HPDE6-E6E7 (cell line): ENCODE measurements around the gene CFD.
"Not testable (repeated sequence)": the region's sequence is repeated elsewhere in the genome, so short reads cannot be mapped to it uniquely, and the experiment has no call there.

Experiments used
- DNase-seq: peaks from one replicate; pipeline ENCODE4 v3.0.0; 2011; ENCODE audit warnings: missing footprints; ENCODE audit errors: extremely low spot score

The CFD gene

GRCh38 chr19:825897-826644 lies 33.4 kb upstream of the CFD start:
- no peak for DNase-seq

- DNase-seq, result no peak
These were observed 32.2 kb upstream of the CFD start for GRCh38 chr19:827314-827709.

- DNase-seq, result no peak
These were observed 31.6 kb upstream of the CFD start, which contains the start of gene AZU1 for GRCh38 chr19:827710-828321. Gene AZU1, plus strand, starts transcription at chr19:827837. Its CDS starts 10 bp downstream, at chr19:827847.

- DNase-seq, result no peak
These were observed 30.2 kb upstream of the CFD start for GRCh38 chr19:829129-829758.

GRCh38 chr19:831407-832369 lies 27.8 kb upstream of the CFD start:
- no peak for DNase-seq

GRCh38 chr19:834216-834615 lies 25.2 kb upstream of the CFD start:
- DNase-seq, result no peak

GRCh38 chr19:835210-835810 lies 24.2 kb upstream of the CFD start:
- no peak for DNase-seq

GRCh38 chr19:840519-841206 lies 18.8 kb upstream of the CFD start, which contains the start of gene PRTN3:
Gene PRTN3, plus strand, starts transcription at chr19:840999. Its CDS starts 10 bp downstream, at chr19:841009.
- DNase-seq, result no peak

GRCh38 chr19:842802-843179 lies 16.7 kb upstream of the CFD start:
- not testable (repeated sequence) for DNase-seq

GRCh38 chr19:843180-843835 lies 16.2 kb upstream of the CFD start:
- no peak for DNase-seq

GRCh38 chr19:843836-844545 lies 15.5 kb upstream of the CFD start:
- DNase-seq, result no peak

- DNase-seq, result no peak
These were observed 14.9 kb upstream of the CFD start for GRCh38 chr19:844546-844971.

GRCh38 chr19:845707-846521 lies 13.6 kb upstream of the CFD start:
- no peak for DNase-seq

- no peak for DNase-seq
These were observed 11.0 kb upstream of the CFD start for GRCh38 chr19:848386-848921.

GRCh38 chr19:849195-849594 lies 10.3 kb upstream of the CFD start:
- not testable (repeated sequence) for DNase-seq

- no peak for DNase-seq
These were observed 9.1 kb upstream of the CFD start for GRCh38 chr19:850221-850978.

GRCh38 chr19:850979-851335 lies 8.5 kb upstream of the CFD start:
- no peak for DNase-seq
